HepG2 (cell line): ENCODE results near the gene EREG. TPM values are rescaled to one million over a fixed set of nuclear protein-coding genes. Genes with fewer than 3 reads are reported as not detected.

ENCODE experiments used
- ATAC-seq: fragments of 200-7000 bp; cut with Tn5 transposase; 3 replicates; pipeline ENCODE4 v1.9.1; 2020; ENCODE audit warnings: mild to moderate bottlenecking, moderate library complexity
- BruUV-seq: library from RNA; stranded (reverse); fragments of 400-500 nt; replicated peaks from 2 replicates; lab custom pipeline; 2021; lab: Mats Ljungman, UMichigan
- CTCF ChIA-PET: fragments of 300-600 bp; formaldehyde crosslinking; extraction: SDS; loops from one replicate; lab custom pipeline; 2021; ENCODE audit warnings: low total read pairs, inconsistent platforms, low intra/inter-chr PET ratio; lab: Yijun Ruan, JAX
- POLR2A ChIA-PET: fragments of 350-600 bp; sonication (Branson Sonifier 250); formaldehyde crosslinking; loops from one replicate; lab custom pipeline; 2020; ENCODE audit warnings: antibody characterized with exemption, inconsistent platforms; lab: Yijun Ruan, JAX
- DNase-seq: peaks from one replicate; pipeline ENCODE4 v3.0.0-alpha.2; 2015; ENCODE audit warnings: low spot score
- FAIRE-seq: peaks from 3 replicates; lab custom pipeline; 2011; peaks lifted over from hg19 to GRCh38; lab: Jason Lieb, UNC
- H2AFZ ChIP-seq: one replicate; pipeline ENCODE4 v1.6.1; 2011; ENCODE audit warnings: low read length, inconsistent platforms
- H3K27ac ChIP-seq: fragments of 300-600 bp; 3 replicates; pipeline ENCODE4 v1.8.0; 2011; ENCODE audit warnings: mixed run types, mild to moderate bottlenecking, mixed read lengths, low read length, inconsistent platforms; ENCODE audit not compliant: insufficient read depth; ENCODE audit errors: extremely low read length
- H3K27me3 ChIP-seq, 2 experiments: fragments of 200-600 bp in 1 of 2; 2 replicates in 1 of 2; 3 replicates in 1 of 2; pipeline versions ENCODE4 v1.6.0 to v1.8.0; 2011; ENCODE audit warnings: low read length in 2 of 2, mild to moderate bottlenecking in 2 of 2, moderate library complexity in 2 of 2, inconsistent platforms in 1 of 2; ENCODE audit not compliant: insufficient read depth in 2 of 2, control insufficient read depth in 1 of 2
- H3K36me3 ChIP-seq, 2 experiments: fragments of 200-600 bp in 1 of 2; replicated peaks in 1 of 2; 2 replicates in 1 of 2; 3 replicates in 1 of 2; pipeline versions ENCODE4 v1.5.1 to v1.8.0; 2011; ENCODE audit warnings: low read length in 2 of 2, inconsistent platforms in 1 of 2; ENCODE audit not compliant: insufficient read depth in 2 of 2, control insufficient read depth in 1 of 2
- H3K4me1 ChIP-seq: 2 replicates; pipeline ENCODE4 v1.5.1; 2012; ENCODE audit warnings: low read length, inconsistent platforms; ENCODE audit not compliant: insufficient read depth
- H3K4me2 ChIP-seq: 2 replicates; pipeline ENCODE4 v1.6.0; 2011; ENCODE audit warnings: low read depth, low read length, inconsistent platforms
- H3K4me3 ChIP-seq, 3 experiments: fragments of 200-600 bp in 1 of 3; sonication (generic), shearing (Covaris generic) in 1 of 3; replicated peaks in 1 of 3; 2 replicates each; pipeline ENCODE4 v1.5.1; 2011 to 2016; ENCODE audit warnings: low read length in 3 of 3, inconsistent platforms in 2 of 3, low read depth in 2 of 3, mild to moderate bottlenecking in 2 of 3, control low read depth in 1 of 3, mixed read lengths in 1 of 3; ENCODE audit not compliant: insufficient read depth in 1 of 3
- H3K79me2 ChIP-seq: one replicate; pipeline ENCODE4 v1.6.1; 2011; ENCODE audit warnings: low read length, inconsistent platforms; ENCODE audit not compliant: insufficient read depth
- H3K9ac ChIP-seq: 2 replicates; pipeline ENCODE4 v1.6.0; 2011; ENCODE audit warnings: mild to moderate bottlenecking, low read depth, low read length, inconsistent platforms; ENCODE audit not compliant: insufficient read depth
- H3K9me3 ChIP-seq: 2 replicates; pipeline ENCODE4 v1.5.1; 2012; ENCODE audit warnings: mild to moderate bottlenecking, low read length
- H4K20me1 ChIP-seq: 2 replicates; pipeline ENCODE4 v1.6.0; 2011; ENCODE audit warnings: inconsistent platforms, mild to moderate bottlenecking, low read length, moderate library complexity; ENCODE audit not compliant: insufficient read depth
- AFF4 ChIP-seq: sonication (generic); formaldehyde crosslinking; IDR thresholded peaks from 2 replicates; pipeline ENCODE4 v1.4.0; 2020; ENCODE audit warnings: missing genetic modification reagents
- CHD4 ChIP-seq: fragments of 200-600 bp; sonication (generic); IDR thresholded peaks from 2 replicates; pipeline ENCODE4 v1.7.0; 2017; ENCODE audit warnings: mild to moderate bottlenecking, low read length, borderline replicate concordance
- DNMT1 ChIP-seq: sonication (generic); formaldehyde crosslinking; IDR thresholded peaks from 2 replicates; pipeline ENCODE4 v1.5.1; 2020; ENCODE audit warnings: mild to moderate bottlenecking, missing genetic modification reagents
- HNRNPH1 ChIP-seq: fragments of 200-400 bp; formaldehyde crosslinking; optimal IDR thresholded peaks from 2 replicates; pipeline ENCODE3; 2017; ENCODE audit warnings: mild to moderate bottlenecking, low read depth, low read length
- HOXA3 ChIP-seq: sonication (generic); formaldehyde crosslinking; IDR thresholded peaks from 2 replicates; pipeline ENCODE4 v1.5.0; 2020; ENCODE audit warnings: missing genetic modification reagents
- RFX1 ChIP-seq: fragments of 450-650 bp; IDR thresholded peaks from 2 replicates; pipeline ENCODE4 v1.6.1; 2017
- TCF7L2 ChIP-seq: IDR thresholded peaks from 2 replicates; pipeline ENCODE4 v1.6.1; 2011; ENCODE audit warnings: mild to moderate bottlenecking, low read depth, low read length, moderate library complexity
- ZBTB3 ChIP-seq: sonication (generic); formaldehyde crosslinking; IDR thresholded peaks from 2 replicates; pipeline ENCODE4 v1.4.0; 2020; ENCODE audit warnings: low read depth, mild to moderate bottlenecking, moderate library complexity, missing genetic modification reagents, borderline replicate concordance
- ZBTB44 ChIP-seq: sonication (generic); formaldehyde crosslinking; IDR thresholded peaks from 2 replicates; pipeline ENCODE4 v1.4.0; 2020; ENCODE audit warnings: missing genetic modification reagents
- ZNF20 ChIP-seq: sonication (generic); formaldehyde crosslinking; IDR thresholded peaks from 2 replicates; pipeline ENCODE4 v1.4.0; 2020; ENCODE audit warnings: mild to moderate bottlenecking, moderate library complexity, missing genetic modification reagents
- ZNF354B ChIP-seq: sonication (generic); formaldehyde crosslinking; IDR thresholded peaks from 2 replicates; pipeline ENCODE4 v1.8.0; 2022; ENCODE audit warnings: mild to moderate bottlenecking, missing genetic modification reagents
- ZNF530 ChIP-seq: sonication (generic); formaldehyde crosslinking; IDR thresholded peaks from 2 replicates; pipeline ENCODE4 v1.5.0; 2020; ENCODE audit warnings: low read depth, mild to moderate bottlenecking, missing genetic modification reagents
- ZSCAN12 ChIP-seq: sonication (generic); formaldehyde crosslinking; IDR thresholded peaks from 2 replicates; pipeline ENCODE4 v1.9.0; 2021; ENCODE audit warnings: mild to moderate bottlenecking, missing genetic modification reagents
- WGBS: methylation state at CpG from one replicate; pipeline ENCODE4 v1.1.6; 2017; ENCODE audit warnings: low lambda C conversion rate; 5-methylcytosine and 5-hydroxymethylcytosine counted together
- in situ Hi-C: cut with HindIII; loops from 2 replicates; pipeline ENCODE4 v1.10.0; 2017; ENCODE audit warnings: low pct_unique_long_range_greater_than_20kb; ENCODE audit not compliant: extremely low pct_ligation_motif_present
- intact Hi-C: fragments of 100-400 bp; cut with micrococcal nuclease; formaldehyde crosslinking; loops from one replicate; pipeline ENCODE4 v1.10.0; 2022; ENCODE audit not compliant: unreplicated experiment
- polyA plus RNA-seq, 8 experiments: library from polyadenylated mRNA; depleted of rRNA in 3 of 8; stranded (reverse) in 7 of 8; unstranded in 1 of 8; fragments of >200 nt; fragmentation: Illumina TruSeq in 4 of 8; extraction: Trizol in 4 of 8; gene quantifications; 2 replicates each; pipeline versions ENCODE4 v1.2.1 to v1.2.3, GENCODE V29; 2011 to 2016; ENCODE audit warnings: low read depth in 4 of 8, missing spikeins in 1 of 8, mixed read lengths in 1 of 8; ENCODE audit not compliant: insufficient read depth in 1 of 8
- total RNA-seq, 5 experiments: library from RNA; depleted of rRNA; stranded (reverse); fragments of >200 nt; fragmentation: Illumina TruSeq; extraction: Trizol; gene quantifications; 2 replicates each; pipeline ENCODE4 v1.2.3, GENCODE V29; 2016; ENCODE audit warnings: low read depth in 1 of 5
- TF ChIP-seq, protein P1 (sequence below): sonication (generic); formaldehyde crosslinking; IDR thresholded peaks from 2 replicates; pipeline ENCODE4 v1.4.0; 2020; ENCODE audit warnings: missing genetic modification reagents

EREG gene
- total and polyA plus RNA-seq, 2 of the 13 experiments (the other 11 are each of a cell fraction or from before 2014, with no cell fraction given) = 0.11 to 0.13 TPM

GRCh38 chr4:74418063-74418670, 53.2 kb downstream of the EREG start:
- FAIRE-seq = no peak
- POLR2A ChIA-PET = no interaction called here
- intact Hi-C loops = no loop called here
- no peak for TF ChIP-seq ZBTB44 (CRISPR knock-in tag)
- no peak for TF ChIP-seq ZSCAN12 (CRISPR knock-in tag)
- TF ChIP-seq DNMT1 (CRISPR knock-in tag) = no peak
- TF ChIP-seq HOXA3 (CRISPR knock-in tag) = no peak
- TF ChIP-seq AFF4 = no peak
- TF ChIP-seq RFX1 = no peak
- TF ChIP-seq, protein P1, sequence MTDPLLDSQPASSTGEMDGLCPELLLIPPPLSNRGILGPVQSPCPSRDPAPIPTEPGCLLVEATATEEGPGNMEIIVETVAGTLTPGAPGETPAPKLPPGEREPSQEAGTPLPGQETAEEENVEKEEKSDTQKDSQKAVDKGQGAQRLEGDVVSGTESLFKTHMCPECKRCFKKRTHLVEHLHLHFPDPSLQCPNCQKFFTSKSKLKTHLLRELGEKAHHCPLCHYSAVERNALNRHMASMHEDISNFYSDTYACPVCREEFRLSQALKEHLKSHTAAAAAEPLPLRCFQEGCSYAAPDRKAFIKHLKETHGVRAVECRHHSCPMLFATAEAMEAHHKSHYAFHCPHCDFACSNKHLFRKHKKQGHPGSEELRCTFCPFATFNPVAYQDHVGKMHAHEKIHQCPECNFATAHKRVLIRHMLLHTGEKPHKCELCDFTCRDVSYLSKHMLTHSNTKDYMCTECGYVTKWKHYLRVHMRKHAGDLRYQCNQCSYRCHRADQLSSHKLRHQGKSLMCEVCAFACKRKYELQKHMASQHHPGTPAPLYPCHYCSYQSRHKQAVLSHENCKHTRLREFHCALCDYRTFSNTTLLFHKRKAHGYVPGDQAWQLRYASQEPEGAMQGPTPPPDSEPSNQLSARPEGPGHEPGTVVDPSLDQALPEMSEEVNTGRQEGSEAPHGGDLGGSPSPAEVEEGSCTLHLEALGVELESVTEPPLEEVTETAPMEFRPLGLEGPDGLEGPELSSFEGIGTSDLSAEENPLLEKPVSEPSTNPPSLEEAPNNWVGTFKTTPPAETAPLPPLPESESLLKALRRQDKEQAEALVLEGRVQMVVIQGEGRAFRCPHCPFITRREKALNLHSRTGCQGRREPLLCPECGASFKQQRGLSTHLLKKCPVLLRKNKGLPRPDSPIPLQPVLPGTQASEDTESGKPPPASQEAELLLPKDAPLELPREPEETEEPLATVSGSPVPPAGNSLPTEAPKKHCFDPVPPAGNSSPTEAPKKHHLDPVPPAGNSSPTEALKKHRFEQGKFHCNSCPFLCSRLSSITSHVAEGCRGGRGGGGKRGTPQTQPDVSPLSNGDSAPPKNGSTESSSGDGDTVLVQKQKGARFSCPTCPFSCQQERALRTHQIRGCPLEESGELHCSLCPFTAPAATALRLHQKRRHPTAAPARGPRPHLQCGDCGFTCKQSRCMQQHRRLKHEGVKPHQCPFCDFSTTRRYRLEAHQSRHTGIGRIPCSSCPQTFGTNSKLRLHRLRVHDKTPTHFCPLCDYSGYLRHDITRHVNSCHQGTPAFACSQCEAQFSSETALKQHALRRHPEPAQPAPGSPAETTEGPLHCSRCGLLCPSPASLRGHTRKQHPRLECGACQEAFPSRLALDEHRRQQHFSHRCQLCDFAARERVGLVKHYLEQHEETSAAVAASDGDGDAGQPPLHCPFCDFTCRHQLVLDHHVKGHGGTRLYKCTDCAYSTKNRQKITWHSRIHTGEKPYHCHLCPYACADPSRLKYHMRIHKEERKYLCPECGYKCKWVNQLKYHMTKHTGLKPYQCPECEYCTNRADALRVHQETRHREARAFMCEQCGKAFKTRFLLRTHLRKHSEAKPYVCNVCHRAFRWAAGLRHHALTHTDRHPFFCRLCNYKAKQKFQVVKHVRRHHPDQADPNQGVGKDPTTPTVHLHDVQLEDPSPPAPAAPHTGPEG (CRISPR knock-in tag) = no peak
- no peak for TF ChIP-seq ZBTB3 (CRISPR knock-in tag)
- no peak for TF ChIP-seq TCF7L2
- TF ChIP-seq ZNF530 (CRISPR knock-in tag) = no peak
- no peak for TF ChIP-seq HNRNPH1
- no peak for TF ChIP-seq ZNF20 (CRISPR knock-in tag)
- TF ChIP-seq CHD4 = no peak
- TF ChIP-seq ZNF354B (CRISPR knock-in tag) = no peak

More at GRCh38 chr4:74418063-74418670, 53.2 kb downstream of the EREG start:
- ATAC-seq (no peak), DNase-seq (no peak)
- CTCF ChIA-PET = no interaction called here
- Histone ChIP-seq H4K20me1 (no peaks in the 10 kb centered on the region), H3K36me3 (no peaks in the 10 kb centered on the region), H3K9me3 (no peaks in the 10 kb centered on the region), H3K9ac (no peak overlapping the region), H3K27me3 (no peaks in the 10 kb centered on the region), H3K27ac (no peak overlapping the region), H2AFZ (no peak overlapping the region), H3K4me2 (no peak overlapping the region), H3K79me2 (no peaks in the 10 kb centered on the region), H3K4me3 (no peak overlapping the region), H3K4me1 (no peaks in the 10 kb centered on the region)
- in situ Hi-C loops = no loop called here
- BruUV-seq = no TSS peak
- 47% methylated on average over 6 of the region's 6 CpGs for WGBS
